Endothelial cell of umbilical vein (primary cell): ENCODE results near the gene MBOAT2. TPM values are rescaled to one million over a fixed set of nuclear protein-coding genes. Genes with fewer than 3 reads are reported as not detected.

Source experiments
- BruUV-seq: library from RNA; stranded (reverse); fragments of 400-500 nt; replicated peaks from 2 replicates; lab custom pipeline; 2021; lab: Mats Ljungman, UMichigan
- CTCF ChIA-PET: fragments of 300-600, 350-600 bp; sonication (Branson Sonifier 250); formaldehyde crosslinking; loops from one replicate; lab custom pipeline; 2021; ENCODE audit warnings: antibody characterized with exemption, inconsistent platforms; lab: Charles Lee
- POLR2A ChIA-PET: fragments of 300-600, 350-600 bp; sonication (Branson Sonifier 250); formaldehyde crosslinking; loops from one replicate; lab custom pipeline; 2021; ENCODE audit warnings: antibody characterized with exemption, inconsistent platforms; lab: Charles Lee
- DNase-seq: peaks from one replicate; pipeline ENCODE4 v3.0.0-alpha.2; 2011; ENCODE audit warnings: low read depth, low spot score
- FAIRE-seq: peaks from 2 replicates; lab custom pipeline; 2011; peaks lifted over from hg19 to GRCh38; lab: Jason Lieb, UNC
- H2AFZ ChIP-seq: 2 replicates; pipeline ENCODE4 v1.6.0; 2012; ENCODE audit warnings: low read depth, low read length, control low read depth, inconsistent platforms
- H3K27ac ChIP-seq: 2 replicates; pipeline ENCODE4 v1.5.1; 2011; ENCODE audit warnings: low read depth, mild to moderate bottlenecking, control low read depth, low read length, moderate library complexity; ENCODE audit not compliant: insufficient read depth
- H3K27me3 ChIP-seq, 2 experiments: 2 replicates each; pipeline versions ENCODE4 v1.6.0 to v1.6.1; 2011; ENCODE audit warnings: low read length in 2 of 2, mixed read lengths in 1 of 2; ENCODE audit not compliant: control insufficient read depth in 2 of 2, insufficient read depth in 2 of 2
- H3K36me3 ChIP-seq, 2 experiments: 2 replicates in 1 of 2; 3 replicates in 1 of 2; pipeline ENCODE4 v1.5.1; 2011; ENCODE audit warnings: low read length in 2 of 2, mild to moderate bottlenecking in 1 of 2, moderate library complexity in 1 of 2; ENCODE audit not compliant: control insufficient read depth in 2 of 2, insufficient read depth in 2 of 2; ENCODE audit errors: extremely low read depth in 1 of 2
- H3K4me1 ChIP-seq: 3 replicates; pipeline ENCODE4 v1.5.1; 2011; ENCODE audit warnings: mild to moderate bottlenecking, low read length; ENCODE audit not compliant: control insufficient read depth, insufficient read depth; ENCODE audit errors: extremely low read depth
- H3K4me2 ChIP-seq: 2 replicates; pipeline ENCODE4 v1.6.1; 2011; ENCODE audit warnings: low read length, control low read depth, mixed read lengths; ENCODE audit not compliant: insufficient read depth
- H3K4me3 ChIP-seq, 3 experiments: fragments of 200-600 bp in 1 of 3; sonication (generic), shearing (Covaris generic) in 1 of 3; replicated peaks in 1 of 3; 2 replicates each; pipeline ENCODE4 v1.5.1; 2011 to 2016; ENCODE audit warnings: control low read depth in 3 of 3, low read length in 3 of 3, mild to moderate bottlenecking in 2 of 3, inconsistent platforms in 1 of 3, low read depth in 1 of 3, moderate library complexity in 1 of 3; ENCODE audit not compliant: insufficient read depth in 1 of 3
- H3K79me2 ChIP-seq: 2 replicates; pipeline ENCODE4 v1.6.0; 2012; ENCODE audit warnings: low read length, inconsistent platforms; ENCODE audit not compliant: control insufficient read depth, insufficient read depth
- H3K9ac ChIP-seq: replicated peaks from 2 replicates; pipeline ENCODE3; 2011; ENCODE audit warnings: low read length, control low read depth; ENCODE audit not compliant: insufficient read depth; ENCODE audit errors: extremely low read depth
- H3K9me1 ChIP-seq: replicated peaks from 3 replicates; pipeline ENCODE4 v1.6.0; 2011; ENCODE audit warnings: mild to moderate bottlenecking, low read length; ENCODE audit not compliant: control insufficient read depth, insufficient read depth; ENCODE audit errors: extremely low read depth
- H3K9me3 ChIP-seq: replicated peaks from 2 replicates; pipeline ENCODE4 v1.5.1; 2012; ENCODE audit warnings: low read length, inconsistent platforms; ENCODE audit not compliant: control insufficient read depth, insufficient read depth
- H4K20me1 ChIP-seq: replicated peaks from 2 replicates; pipeline ENCODE3; 2011; ENCODE audit warnings: mild to moderate bottlenecking, low read length; ENCODE audit not compliant: control insufficient read depth, insufficient read depth; ENCODE audit errors: extremely low read depth
- CTCF ChIP-seq, 2 donors: IDR thresholded peaks; 1 replicate in 1 of 2; 2 replicates in 1 of 2; pipeline ENCODE4 v1.5.1; 2011; ENCODE audit warnings: low read length in 2 of 2, mild to moderate bottlenecking in 2 of 2, moderate library complexity in 2 of 2, control low read depth in 1 of 2, inconsistent platforms in 1 of 2, low read depth in 1 of 2; ENCODE audit not compliant: insufficient read depth in 1 of 2; ENCODE audit errors: extremely low read depth in 1 of 2
- EZH2 ChIP-seq: IDR thresholded peaks from 2 replicates; pipeline ENCODE4 v1.6.1; 2012; ENCODE audit warnings: borderline replicate concordance, low read depth, mild to moderate bottlenecking, moderate library complexity, low read length, inconsistent platforms; ENCODE audit not compliant: severe bottlenecking
- FOS ChIP-seq: IDR thresholded peaks from 2 replicates; pipeline ENCODE4 v1.6.1; 2011; ENCODE audit warnings: mild to moderate bottlenecking, low read length, moderate library complexity, borderline replicate concordance; ENCODE audit not compliant: insufficient read depth
- GATA2 ChIP-seq: IDR thresholded peaks from 2 replicates; pipeline ENCODE4 v1.7.0; 2011; ENCODE audit warnings: low read depth, mild to moderate bottlenecking, moderate library complexity, mixed read lengths, low read length; ENCODE audit not compliant: insufficient read length, insufficient read depth
- JUN ChIP-seq: IDR thresholded peaks from 2 replicates; pipeline ENCODE4 v1.6.1; 2011; ENCODE audit warnings: borderline replicate concordance, low read depth; ENCODE audit not compliant: insufficient read length, insufficient read depth
- MAX ChIP-seq: IDR thresholded peaks from 2 replicates; pipeline ENCODE4 v1.6.1; 2011; ENCODE audit not compliant: insufficient read depth, insufficient read length
- MYC ChIP-seq: IDR thresholded peaks from one replicate; pipeline ENCODE4 v1.6.1; 2011; ENCODE audit warnings: mild to moderate bottlenecking, low read depth, low read length
- POLR2A ChIP-seq: IDR thresholded peaks from 2 replicates; pipeline ENCODE4 v1.6.1; 2012; ENCODE audit warnings: low read depth, mild to moderate bottlenecking, control low read depth, low read length
- POLR2AphosphoS5 ChIP-seq: IDR thresholded peaks from 2 replicates; pipeline ENCODE4 v1.6.1; 2012; ENCODE audit warnings: low read depth, mild to moderate bottlenecking, control low read depth, low read length, moderate library complexity; ENCODE audit not compliant: insufficient read depth
- dilution Hi-C: fragments of 300-500 bp; cut with MboI; formaldehyde crosslinking; loops from one replicate; pipeline ENCODE4 v1.15.0; 2019; ENCODE audit warnings: low sequenced_read_pairs; ENCODE audit not compliant: extremely low pct_ligation_motif_present
- intact Hi-C: fragments of 100-400 bp; cut with micrococcal nuclease; formaldehyde crosslinking; loops from one replicate; pipeline ENCODE4 v1.10.0; 2022
- polyA plus RNA-seq, 4 experiments: library from polyadenylated mRNA; depleted of rRNA in 3 of 4; stranded (reverse) in 3 of 4; unstranded in 1 of 4; fragments of >200 nt; gene quantifications; 2 replicates each; pipeline versions ENCODE4 v1.2.1 to v1.2.3, GENCODE V29; 2011 to 2012; ENCODE audit warnings: missing spikeins in 1 of 4
- total RNA-seq: library from RNA; stranded (reverse); gene quantifications from 2 replicates; pipeline ENCODE4 v1.2.3, GENCODE V29; 2021

Gene MBOAT2
- total and polyA plus RNA-seq, 2 donors (not counting 3 experiments of a cell fraction or from before 2014, with no cell fraction given): 10.9 to 22.1 TPM

- DNase-seq: no peak
- intact Hi-C loops: no loop called here
- no TSS peak for BruUV-seq
- dilution Hi-C loops: no loop called here
- no peak overlapping the region for H3K4me3 ChIP-seq
- no peaks in the 10 kb centered on the region for H3K4me1 ChIP-seq
- H3K9me1 ChIP-seq: no peaks in the 10 kb centered on the region
- no peak for FAIRE-seq
- no peaks in the 10 kb centered on the region for H3K79me2 ChIP-seq
- ChIA-PET POLR2A (no interaction called here), CTCF (no interaction called here)
- H3K27me3 ChIP-seq: peaks cover 3 to 6% of the 10 kb centered on the region in 2 experiments
- H3K4me2 ChIP-seq: no peak overlapping the region
- H3K9me3 ChIP-seq: no peaks in the 10 kb centered on the region
- H3K9ac ChIP-seq: no peak overlapping the region
- H3K36me3 ChIP-seq: no peaks in the 10 kb centered on the region
- no peak for TF ChIP-seq EZH2
- no peak for TF ChIP-seq FOS
- no peak for TF ChIP-seq JUN
- TF ChIP-seq POLR2AphosphoS5: no peak
- TF ChIP-seq GATA2: no peak
- TF ChIP-seq MYC: no peak
- TF ChIP-seq MAX: no peak
- no peak for TF ChIP-seq CTCF (IDR thresholded peaks at IDR 0.05; ENCODE audit: extremely low read depth in 1 of 2, insufficient read depth in 1 of 2, low read depth in 1 of 2, low read length in 2 of 2)
- TF ChIP-seq POLR2A: no peak
- H3K27ac ChIP-seq: no peak overlapping the region
- H2AFZ ChIP-seq: no peak overlapping the region
- H4K20me1 ChIP-seq: no peaks in the 10 kb centered on the region
Measured at GRCh38 chr2:8847400-8847799, 156.1 kb downstream of the MBOAT2 start.
